ENCODE results near the gene APOC3. TPM values are rescaled to one million over a fixed set of nuclear protein-coding genes. Genes with fewer than 3 reads are reported as not detected.

APOC3 gene
- total RNA-seq, 1 experiment from 2014 or later = not detected

DNA sequence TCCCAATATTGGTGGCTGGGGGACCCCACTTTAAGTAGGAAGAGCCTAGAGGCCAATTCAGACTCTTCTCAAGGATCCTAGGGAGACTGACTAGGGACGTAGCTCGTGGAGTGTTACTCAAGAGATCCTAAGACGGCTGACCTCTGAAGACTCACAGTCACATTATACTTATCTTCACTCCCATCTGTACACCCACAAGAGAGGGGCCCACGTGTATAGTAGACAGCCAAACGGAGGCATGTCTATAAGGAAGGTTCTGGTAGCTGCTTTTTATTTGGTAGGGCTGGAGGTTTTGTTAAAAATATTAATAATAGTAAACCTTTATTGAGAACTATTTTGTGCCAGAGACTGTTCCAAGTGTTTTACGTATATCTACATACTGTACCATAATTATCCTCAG lies 30.6 kb downstream of the APOC3 start:
- POLR2A ChIA-PET (ENCODE audit: unreplicated experiment) = no interaction called here
- no peak overlapping the region for H3K27ac ChIP-seq (ENCODE audit: low read length)
- intact Hi-C loops (cut with micrococcal nuclease) = no loop called here
- H3K9me2 ChIP-seq (replicated peaks; ENCODE audit: low read length) = no peaks in the 10 kb centered on the region
- H3K4me3 ChIP-seq (ENCODE audit: low read length) = no peak overlapping the region
- no peak for ATAC-seq
- TF ChIP-seq EZH2phosphoT487 (IDR thresholded peaks at IDR 0.05; ENCODE audit: borderline replicate concordance, low read length) (no peak), EZH2 (IDR thresholded peaks at IDR 0.05; ENCODE audit: low read length, unreplicated experiment) (no peak)
- TF ChIP-seq, protein P1, sequence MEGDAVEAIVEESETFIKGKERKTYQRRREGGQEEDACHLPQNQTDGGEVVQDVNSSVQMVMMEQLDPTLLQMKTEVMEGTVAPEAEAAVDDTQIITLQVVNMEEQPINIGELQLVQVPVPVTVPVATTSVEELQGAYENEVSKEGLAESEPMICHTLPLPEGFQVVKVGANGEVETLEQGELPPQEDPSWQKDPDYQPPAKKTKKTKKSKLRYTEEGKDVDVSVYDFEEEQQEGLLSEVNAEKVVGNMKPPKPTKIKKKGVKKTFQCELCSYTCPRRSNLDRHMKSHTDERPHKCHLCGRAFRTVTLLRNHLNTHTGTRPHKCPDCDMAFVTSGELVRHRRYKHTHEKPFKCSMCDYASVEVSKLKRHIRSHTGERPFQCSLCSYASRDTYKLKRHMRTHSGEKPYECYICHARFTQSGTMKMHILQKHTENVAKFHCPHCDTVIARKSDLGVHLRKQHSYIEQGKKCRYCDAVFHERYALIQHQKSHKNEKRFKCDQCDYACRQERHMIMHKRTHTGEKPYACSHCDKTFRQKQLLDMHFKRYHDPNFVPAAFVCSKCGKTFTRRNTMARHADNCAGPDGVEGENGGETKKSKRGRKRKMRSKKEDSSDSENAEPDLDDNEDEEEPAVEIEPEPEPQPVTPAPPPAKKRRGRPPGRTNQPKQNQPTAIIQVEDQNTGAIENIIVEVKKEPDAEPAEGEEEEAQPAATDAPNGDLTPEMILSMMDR (conservative IDR thresholded peaks at IDR 0.05; ENCODE audit: low read depth, low read length) = no peak
- H3F3A ChIP-seq (ENCODE audit: low read length, unreplicated experiment) = no peaks in the 10 kb centered on the region
- no TSS peak for BruUV-seq (replicated peaks)
- H3K36me3 ChIP-seq (ENCODE audit: low read depth, low read length) = peaks cover 27% of the 10 kb centered on the region
- H3K9ac ChIP-seq (ENCODE audit: low read length) = no peak overlapping the region
- no peak overlapping the region for H3K4me2 ChIP-seq (ENCODE audit: low read length)
- H3K27me3 ChIP-seq (ENCODE audit: low read length) = no peaks in the 10 kb centered on the region
- CTCF ChIA-PET = no interaction called here
- no peaks in the 10 kb centered on the region for H4K20me1 ChIP-seq (ENCODE audit: low read length)
- H3K9me3 ChIP-seq (ENCODE audit: low read length) = no peaks in the 10 kb centered on the region
- no peak for DNase-seq
- H3K79me2 ChIP-seq (ENCODE audit: low read length) = no peaks in the 10 kb centered on the region
- peaks cover 16% of the 10 kb centered on the region for H3K4me1 ChIP-seq (ENCODE audit: insufficient read depth, low read length)
- H2AFZ ChIP-seq (ENCODE audit: low read length) = no peak overlapping the region

DNA sequence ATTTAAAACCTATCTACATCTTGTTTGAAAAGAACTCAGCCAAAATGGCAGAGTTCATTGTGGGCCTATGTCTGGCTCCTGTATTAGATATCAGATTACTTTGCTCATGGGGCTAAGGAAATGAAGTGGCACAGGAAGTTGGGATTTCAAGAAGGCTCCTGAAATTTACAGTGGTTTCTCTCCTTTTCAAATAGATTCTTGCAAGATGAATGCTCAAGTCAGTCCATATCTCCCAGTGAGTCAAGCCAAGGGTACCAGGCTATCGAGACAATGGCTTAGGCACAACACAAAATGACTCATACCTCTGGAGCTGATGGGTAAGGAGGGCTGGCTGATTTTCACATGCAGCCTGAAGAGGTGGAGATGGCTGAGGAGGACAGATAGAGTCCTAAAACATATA lies 31.8 kb downstream of the APOC3 start:
- no peaks in the 10 kb centered on the region for H3F3A ChIP-seq (ENCODE audit: low read length, unreplicated experiment)
- no peak overlapping the region for H3K4me3 ChIP-seq (ENCODE audit: low read length)
- no peaks in the 10 kb centered on the region for H3K9me3 ChIP-seq (ENCODE audit: low read length)
- H3K9me2 ChIP-seq (replicated peaks; ENCODE audit: low read length) = no peaks in the 10 kb centered on the region
- no TSS peak for BruUV-seq (replicated peaks)
- ATAC-seq = peak; percentile 71; the same call in 1 of the 2 replicates
- intact Hi-C loops (cut with micrococcal nuclease) = no loop called here
- no peak overlapping the region for H2AFZ ChIP-seq (ENCODE audit: low read length)
- H3K79me2 ChIP-seq (ENCODE audit: low read length) = no peaks in the 10 kb centered on the region
- H3K4me2 ChIP-seq (ENCODE audit: low read length) = no peak overlapping the region
- peak overlapping the region; percentile 73 for H3K27ac ChIP-seq (ENCODE audit: low read length)
- ChIA-PET CTCF (no interaction called here), POLR2A (ENCODE audit: unreplicated experiment) (no interaction called here)
- no peak overlapping the region; the same call in 1 of the 2 replicates for H3K9ac ChIP-seq (ENCODE audit: low read length)
- DNase-seq = peak; percentile 67
- TF ChIP-seq EZH2phosphoT487 (IDR thresholded peaks at IDR 0.05; ENCODE audit: borderline replicate concordance, low read length) (no peak), EZH2 (IDR thresholded peaks at IDR 0.05; ENCODE audit: low read length, unreplicated experiment) (no peak)
- TF ChIP-seq, protein P1 (conservative IDR thresholded peaks at IDR 0.05; ENCODE audit: low read depth, low read length) = no peak
- H3K4me1 ChIP-seq (ENCODE audit: insufficient read depth, low read length) = peaks cover 16% of the 10 kb centered on the region
- no peaks in the 10 kb centered on the region for H3K27me3 ChIP-seq (ENCODE audit: low read length)
- no peaks in the 10 kb centered on the region for H4K20me1 ChIP-seq (ENCODE audit: low read length)
- peaks cover 26% of the 10 kb centered on the region for H3K36me3 ChIP-seq (ENCODE audit: low read depth, low read length)

DNA sequence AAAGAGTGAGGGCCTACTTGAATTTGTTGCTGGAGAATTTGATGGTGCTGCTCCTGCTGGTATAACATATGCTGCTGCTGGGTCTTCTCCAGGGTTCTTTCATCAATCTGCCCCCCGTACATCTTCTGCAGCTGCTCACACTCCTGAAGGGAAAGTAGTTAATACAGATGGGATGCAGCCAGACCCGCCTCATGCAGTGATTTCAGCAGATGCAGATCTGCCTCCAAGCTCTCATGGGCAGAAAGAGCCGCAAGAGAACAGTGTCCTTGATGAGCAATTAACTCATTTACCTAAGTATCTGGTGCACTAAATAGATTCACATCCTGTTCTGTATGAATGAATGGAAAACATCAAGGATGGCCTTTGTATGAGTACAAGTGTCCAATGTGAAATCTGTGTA lies 32.5 kb downstream of the APOC3 start:
- ChIA-PET CTCF (no interaction called here), POLR2A (ENCODE audit: unreplicated experiment) (no interaction called here)
- no peak overlapping the region for H2AFZ ChIP-seq (ENCODE audit: low read length)
- H3K9ac ChIP-seq (ENCODE audit: low read length) = no peak overlapping the region; the same call in 1 of the 2 replicates
- H3K27me3 ChIP-seq (ENCODE audit: low read length) = no peaks in the 10 kb centered on the region
- DNase-seq (no peak), ATAC-seq (no peak)
- H3K4me3 ChIP-seq (ENCODE audit: low read length) = no peak overlapping the region
- no TSS peak for BruUV-seq (replicated peaks)
- H3F3A ChIP-seq (ENCODE audit: low read length, unreplicated experiment) = no peaks in the 10 kb centered on the region
- no peaks in the 10 kb centered on the region for H3K9me3 ChIP-seq (ENCODE audit: low read length)
- peak overlapping the region; percentile 73 for H3K27ac ChIP-seq (ENCODE audit: low read length)
- H3K4me2 ChIP-seq (ENCODE audit: low read length) = no peak overlapping the region
- H3K9me2 ChIP-seq (replicated peaks; ENCODE audit: low read length) = no peaks in the 10 kb centered on the region
- no peaks in the 10 kb centered on the region for H4K20me1 ChIP-seq (ENCODE audit: low read length)
- H3K4me1 ChIP-seq (ENCODE audit: insufficient read depth, low read length) = peaks cover 16% of the 10 kb centered on the region
- peaks cover 32% of the 10 kb centered on the region for H3K36me3 ChIP-seq (ENCODE audit: low read depth, low read length)
- TF ChIP-seq, protein P1 (conservative IDR thresholded peaks at IDR 0.05; ENCODE audit: low read depth, low read length) = no peak
- TF ChIP-seq EZH2 (IDR thresholded peaks at IDR 0.05; ENCODE audit: low read length, unreplicated experiment) = no peak
- TF ChIP-seq EZH2phosphoT487 (IDR thresholded peaks at IDR 0.05; ENCODE audit: borderline replicate concordance, low read length) = no peak
- no peaks in the 10 kb centered on the region for H3K79me2 ChIP-seq (ENCODE audit: low read length)
- intact Hi-C loops (cut with micrococcal nuclease) = no loop called here
